K562 (cell line): ENCODE results near the gene TMEFF1. TPM values are rescaled to one million over a fixed set of nuclear protein-coding genes. Genes with fewer than 3 reads are reported as not detected.

Source experiments
- ATAC-seq: fragments of 200-7000 bp; cut with Tn5 transposase; 3 replicates; pipeline ENCODE4 v1.9.1; 2020; ENCODE audit warnings: moderate library complexity
- BruUV-seq: library from RNA; stranded (reverse); fragments of 400-500 nt; replicated peaks from 2 replicates; lab custom pipeline; 2021; lab: Mats Ljungman, UMichigan
- CTCF ChIA-PET: fragments of 300-600 bp; formaldehyde crosslinking; extraction: SDS; loops from one replicate; lab custom pipeline; 2021; ENCODE audit warnings: low intra/inter-chr PET ratio; lab: Yijun Ruan, JAX
- POLR2A ChIA-PET: fragments of 300-600, 350-650 bp; sonication (Branson Sonifier 250); formaldehyde crosslinking; extraction: SDS; loops from one replicate; lab custom pipeline; 2021; ENCODE audit warnings: antibody characterized with exemption, inconsistent platforms; lab: Yijun Ruan, JAX
- DNase-seq, 4 experiments: peaks; one replicate each; pipeline versions ENCODE4 v3.0.0 to v3.0.0-alpha.2; 2011 to 2018; ENCODE audit warnings: low spot score in 3 of 4, mixed read lengths in 3 of 4; ENCODE audit errors: extremely low read depth in 1 of 4
- FAIRE-seq: peaks from 2 replicates; lab custom pipeline; 2011; peaks lifted over from hg19 to GRCh38; lab: Jason Lieb, UNC
- H2AFZ ChIP-seq: 2 replicates; pipeline ENCODE4 v1.6.0; 2011; ENCODE audit warnings: low read depth, low read length, control low read depth, inconsistent platforms
- H3K27ac ChIP-seq: fragments of 200-600 bp; 3 replicates; pipeline ENCODE4 v1.8.0; 2011; ENCODE audit warnings: low read depth, mild to moderate bottlenecking, control low read depth, inconsistent platforms, low read length, moderate library complexity, mixed read lengths; ENCODE audit errors: extremely low read depth
- H3K27me3 ChIP-seq, 2 experiments: fragments of 300-600 bp in 1 of 2; 2 replicates in 1 of 2; 3 replicates in 1 of 2; pipeline versions ENCODE4 v1.6.0 to v1.8.0; 2011; ENCODE audit warnings: inconsistent platforms in 2 of 2, low read length in 2 of 2, mild to moderate bottlenecking in 1 of 2, mixed read lengths in 1 of 2, moderate library complexity in 1 of 2; ENCODE audit not compliant: control insufficient read depth in 2 of 2, insufficient read depth in 2 of 2
- H3K36me3 ChIP-seq: fragments of 300-600 bp; 3 replicates; pipeline ENCODE4 v1.8.0; 2011; ENCODE audit warnings: mild to moderate bottlenecking, low read length, inconsistent platforms; ENCODE audit not compliant: control insufficient read depth, insufficient read depth
- H3K4me1 ChIP-seq, 2 experiments: fragments of 200-600 bp in 1 of 2; replicated peaks in 1 of 2; 2 replicates in 1 of 2; 3 replicates in 1 of 2; pipeline versions ENCODE4 v1.5.1 to v1.8.0; 2011; ENCODE audit warnings: inconsistent platforms in 2 of 2, low read length in 2 of 2, mild to moderate bottlenecking in 1 of 2, mixed read lengths in 1 of 2, moderate library complexity in 1 of 2; ENCODE audit not compliant: control insufficient read depth in 2 of 2, insufficient read depth in 2 of 2
- H3K4me2 ChIP-seq: 2 replicates; pipeline ENCODE4 v1.6.1; 2011; ENCODE audit warnings: low read length, control low read depth, inconsistent platforms, mixed read lengths; ENCODE audit not compliant: insufficient read depth
- H3K4me3 ChIP-seq: fragments of 200-600 bp; sonication (generic), shearing (Covaris generic); 2 replicates; pipeline ENCODE4 v1.5.1; 2016; ENCODE audit warnings: control low read depth, inconsistent platforms
- H3K79me2 ChIP-seq: fragments of 200-600 bp; 3 replicates; pipeline ENCODE4 v1.8.0; 2011; ENCODE audit warnings: low read length, inconsistent platforms; ENCODE audit not compliant: control insufficient read depth, insufficient read depth
- H3K9ac ChIP-seq, 2 experiments: 2 replicates each; pipeline versions ENCODE4 v1.6.0 to v1.6.1; 2011; ENCODE audit warnings: low read depth in 2 of 2, low read length in 2 of 2, control low read depth in 1 of 2, inconsistent platforms in 1 of 2, mild to moderate bottlenecking in 1 of 2, mixed read lengths in 1 of 2; ENCODE audit not compliant: insufficient read depth in 1 of 2
- H3K9me1 ChIP-seq: one replicate; pipeline ENCODE4 v1.6.0; 2011; ENCODE audit warnings: inconsistent platforms, mild to moderate bottlenecking, low read length, moderate library complexity; ENCODE audit not compliant: control insufficient read depth, insufficient read depth
- H3K9me3 ChIP-seq: replicated peaks from 2 replicates; pipeline ENCODE4 v1.5.1; 2011; ENCODE audit warnings: low read depth, low read length, inconsistent platforms; ENCODE audit not compliant: control insufficient read depth, insufficient read depth
- H4K20me1 ChIP-seq: replicated peaks from 2 replicates; pipeline ENCODE4 v1.6.1; 2011; ENCODE audit warnings: low read length, inconsistent platforms, mixed read lengths; ENCODE audit not compliant: control insufficient read depth, insufficient read depth
- ILF3 ChIP-seq: fragments of 450-650 bp; IDR thresholded peaks from 2 replicates; pipeline ENCODE4 v1.6.1; 2018; ENCODE audit warnings: antibody characterized with exemption, mild to moderate bottlenecking, moderate library complexity, borderline replicate concordance
- MYC ChIP-seq, 2 experiments: fragments of 250-450 bp in 1 of 2; sonication (Bioruptor Pico) in 1 of 2; IDR thresholded peaks; 2 replicates each; pipeline versions ENCODE4 v1.5.1 to v1.6.1; 2012 to 2021; ENCODE audit warnings: low read depth in 2 of 2, borderline replicate concordance in 1 of 2, improper control_type of control experiment in 1 of 2, low read length in 1 of 2, mild to moderate bottlenecking in 1 of 2, moderate library complexity in 1 of 2
- NCOA6 ChIP-seq: fragments of 450-650 bp; IDR thresholded peaks from 2 replicates; pipeline ENCODE4 v1.6.1; 2017; ENCODE audit warnings: mild to moderate bottlenecking
- NFIC ChIP-seq: fragments of 450-650 bp; IDR thresholded peaks from 2 replicates; pipeline ENCODE4 v1.6.1; 2017; ENCODE audit warnings: mild to moderate bottlenecking, inconsistent platforms
- RBFOX2 ChIP-seq: fragments of 200-400 bp; formaldehyde crosslinking; IDR thresholded peaks from 2 replicates; pipeline ENCODE4 v1.6.1; 2017; ENCODE audit warnings: low read depth, mild to moderate bottlenecking, low read length, moderate library complexity
- SP2 ChIP-seq: IDR thresholded peaks from 2 replicates; pipeline ENCODE4 v1.6.1; 2011; ENCODE audit warnings: mild to moderate bottlenecking, low read depth, low read length, moderate library complexity; ENCODE audit not compliant: poor library complexity, severe bottlenecking; ENCODE audit errors: extremely low read depth
- SPI1 ChIP-seq: IDR thresholded peaks from 2 replicates; pipeline ENCODE4 v1.6.1; 2011; ENCODE audit warnings: low read depth, low read length, control low read depth, borderline replicate concordance
- WGBS: fragments of 100-300 bp; shearing (Covaris generic); methylation state at CpG from one replicate; pipeline ENCODE4 v1.1.6; 2016; ENCODE audit warnings: low coverage, mixed read lengths; ENCODE audit not compliant: insufficient coverage; ENCODE audit errors: missing lambda C conversion rate; 5-methylcytosine and 5-hydroxymethylcytosine counted together
- in situ Hi-C: fragments of 300-500 bp; cut with MboI; formaldehyde crosslinking; loops from 4 replicates; pipeline ENCODE4 v1.15.0; 2018; ENCODE audit warnings: inconsistent platforms, mixed read lengths
- intact Hi-C: fragments of 100-400 bp; cut with micrococcal nuclease; formaldehyde crosslinking; loops from 2 replicates; pipeline ENCODE4 v1.14.2; 2022
- polyA plus RNA-seq, 8 experiments: library from polyadenylated mRNA; depleted of rRNA in 4 of 8; stranded (reverse) in 5 of 8; unstranded in 3 of 8; fragments of >200 nt; fragmentation: Nextera tagmentation in 2 of 8; fragmentation: Illumina TruSeq in 1 of 8; extraction: Ambion mirVana in 2 of 8; extraction: Trizol in 1 of 8; gene quantifications; 2 replicates each; pipeline versions ENCODE4 v1.2.1 to v1.2.3, GENCODE V29; 2011 to 2014; ENCODE audit warnings: inconsistent platforms in 1 of 8, missing spikeins in 1 of 8
- total RNA-seq, 7 experiments: library from RNA; depleted of rRNA in 6 of 7; stranded (reverse); fragments of >200 nt in 6 of 7; fragmentation: Illumina TruSeq in 2 of 7; extraction: Trizol in 2 of 7; gene quantifications; 2 replicates each; pipeline versions ENCODE4 v1.2.1 to v1.2.3, GENCODE V29; 2011 to 2021; ENCODE audit warnings: low replicate concordance in 1 of 7
- TF ChIP-seq, protein P1 (sequence below): sonication (generic); formaldehyde crosslinking; IDR thresholded peaks from 2 replicates; pipeline ENCODE4 v1.8.0; 2022; ENCODE audit warnings: mild to moderate bottlenecking, low read depth, missing genetic modification reagents

TMEFF1 gene
- total and polyA plus RNA-seq, 9 of the 15 experiments (the other 6 are each of a cell fraction or from before 2014, with no cell fraction given): 0.07 to 1.1 (median 0.28) TPM; not detected in 2

DNA sequence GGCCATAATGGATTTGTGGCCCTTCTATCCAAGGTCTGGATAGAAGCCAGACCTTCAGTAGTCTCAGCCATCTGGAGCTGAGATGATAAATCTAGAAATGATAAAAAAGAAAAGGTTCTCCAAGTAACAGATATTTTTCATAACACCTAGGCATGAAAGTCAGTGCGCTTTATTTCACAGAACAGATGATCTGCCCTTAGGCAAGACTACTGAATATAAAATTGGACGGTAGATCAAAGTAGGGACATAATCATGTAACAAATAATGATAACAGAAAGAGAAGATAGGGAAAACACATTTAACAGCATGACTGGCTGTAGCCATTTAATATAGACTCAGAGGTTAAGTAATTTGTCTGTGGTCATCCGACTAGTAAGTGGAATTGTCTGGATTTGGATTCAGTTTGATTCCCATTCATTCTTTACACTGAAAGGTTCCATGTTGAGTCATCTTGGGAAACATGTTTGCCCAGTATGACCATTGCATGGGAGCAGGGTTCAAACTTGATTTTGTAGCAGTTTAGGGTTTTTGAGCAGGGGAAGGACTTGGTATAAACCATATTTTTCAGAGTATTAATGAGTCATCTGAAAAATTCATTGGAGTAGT lies 100.8 kb downstream of the TMEFF1 start:
- Histone ChIP-seq H3K36me3 (no peaks in the 10 kb centered on the region), H3K27ac (no peak overlapping the region), H3K4me2 (no peak overlapping the region), H3K4me1 (no peaks in the 10 kb centered on the region), H4K20me1 (no peaks in the 10 kb centered on the region), H3K9me1 (no peaks in the 10 kb centered on the region), H3K9ac (no peak overlapping the region), H2AFZ (no peak overlapping the region), H3K4me3 (no peak overlapping the region), H3K79me2 (no peaks in the 10 kb centered on the region), H3K27me3 (no peaks in the 10 kb centered on the region), H3K9me3 (no peaks in the 10 kb centered on the region)
- TF ChIP-seq NCOA6 (no peak), SP2 (no peak), SPI1 (no peak), NFIC (no peak), ILF3 (no peak), RBFOX2 (no peak), MYC (IDR thresholded peaks at IDR 0.05; ENCODE audit: low read depth, low read length) (no peak), MYC (CRISPR knock-in tag; IDR thresholded peaks at IDR 0.05; ENCODE audit: borderline replicate concordance, low read depth) (no peak)
- TF ChIP-seq, protein P1, sequence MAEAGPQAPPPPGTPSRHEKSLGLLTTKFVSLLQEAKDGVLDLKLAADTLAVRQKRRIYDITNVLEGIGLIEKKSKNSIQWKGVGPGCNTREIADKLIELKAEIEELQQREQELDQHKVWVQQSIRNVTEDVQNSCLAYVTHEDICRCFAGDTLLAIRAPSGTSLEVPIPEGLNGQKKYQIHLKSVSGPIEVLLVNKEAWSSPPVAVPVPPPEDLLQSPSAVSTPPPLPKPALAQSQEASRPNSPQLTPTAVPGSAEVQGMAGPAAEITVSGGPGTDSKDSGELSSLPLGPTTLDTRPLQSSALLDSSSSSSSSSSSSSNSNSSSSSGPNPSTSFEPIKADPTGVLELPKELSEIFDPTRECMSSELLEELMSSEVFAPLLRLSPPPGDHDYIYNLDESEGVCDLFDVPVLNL (CRISPR knock-in tag): no peak
- intact Hi-C loops (no loop called here), in situ Hi-C loops (no loop called here)
- no peak for FAIRE-seq
- POLR2A ChIA-PET: no interaction called here
- no TSS peak for BruUV-seq
- DNase-seq: no peak
- CTCF ChIA-PET: no interaction called here
- 8% methylated on average over 3 of the region's 3 CpGs for WGBS
- no peak for ATAC-seq
